Activated CD4-positive, alpha-beta T cell treated with anti-CD3 and anti-CD28 coated beads, Interleukin-2, amount 10 ng/mL, durations not matched to agents 24 days and 14 days (primary cell): Measurements from ENCODE around the gene ABHD8. TPM values are rescaled to one million over a fixed set of nuclear protein-coding genes. Genes with fewer than 3 reads are reported as not detected.

ENCODE experiments used
- DNase-seq: peaks from one replicate; pipeline ENCODE4 v3.0.0; 2022
- H3K27ac Mint-ChIP-seq: one replicate; pipeline ENCODE4 v1.8.0; 2022; ENCODE audit warnings: mild to moderate bottlenecking, mixed read lengths
- H3K27me3 Mint-ChIP-seq: one replicate; pipeline ENCODE4 v1.8.0; 2022; ENCODE audit warnings: mixed read lengths
- H3K36me3 Mint-ChIP-seq: one replicate; pipeline ENCODE4 v1.8.0; 2022; ENCODE audit warnings: low read depth, mild to moderate bottlenecking, mixed read lengths
- H3K4me1 Mint-ChIP-seq: one replicate; pipeline ENCODE4 v1.8.0; 2021; ENCODE audit warnings: mixed read lengths
- H3K4me3 Mint-ChIP-seq: one replicate; pipeline ENCODE4 v1.8.0; 2022; ENCODE audit warnings: mild to moderate bottlenecking, moderate library complexity, mixed read lengths
- H3K9me3 Mint-ChIP-seq: one replicate; pipeline ENCODE4 v1.8.0; 2021; ENCODE audit warnings: mixed read lengths
- intact Hi-C: fragments of 100-400 bp; cut with micrococcal nuclease; formaldehyde crosslinking; loops from one replicate; pipeline ENCODE4 v1.15.1; 2023
- total RNA-seq: library from RNA; stranded (reverse); gene quantifications from 2 replicates; pipeline ENCODE4 v1.2.3, GENCODE V29; 2022

ABHD8 gene
- total RNA-seq, 1 donor from 2014 or later: 5.6 TPM

GRCh38 chr19:17245535-17245984 lies 57.7 kb downstream of the ABHD8 start, which contains the start of gene NR2F6:
NR2F6 (minus strand) TSS chr19:17245919; CDS start chr19:17245220, 699 bp downstream.
- Mint-ChIP-seq H3K27me3 (peaks cover 16% of the 10 kb centered on the region), H3K36me3 (no peaks in the 10 kb centered on the region), H3K27ac (peak within 1 kb of the TSS; percentile 89), H3K4me1 (peaks cover 7% of the 10 kb centered on the region), H3K4me3 (peak within 1 kb of the TSS; percentile 90), H3K9me3 (no peaks in the 10 kb centered on the region)
- no peak for DNase-seq
- intact Hi-C loops: no loop called here

GRCh38 chr19:17244618-17245534 lies 58.3 kb downstream of the ABHD8 start:
- DNase-seq: no peak
- Mint-ChIP-seq H3K27me3 (peaks cover 16% of the 10 kb centered on the region), H3K36me3 (no peaks in the 10 kb centered on the region), H3K4me1 (peaks cover 7% of the 10 kb centered on the region), H3K27ac (peak overlapping the region; percentile 8), H3K9me3 (no peaks in the 10 kb centered on the region), H3K4me3 (peak overlapping the region; percentile 63)
- intact Hi-C loops: no loop called here

GRCh38 chr19:17243830-17244617 lies 59.2 kb downstream of the ABHD8 start:
- H3K9me3 Mint-ChIP-seq: no peaks in the 10 kb centered on the region
- H3K4me1 Mint-ChIP-seq: peaks cover 7% of the 10 kb centered on the region
- H3K4me3 Mint-ChIP-seq: peak overlapping the region; percentile 63
- DNase-seq: no peak
- intact Hi-C loops: no loop called here
- H3K27ac Mint-ChIP-seq: peak overlapping the region; percentile 8
- peaks cover 15% of the 10 kb centered on the region for H3K27me3 Mint-ChIP-seq
- H3K36me3 Mint-ChIP-seq: no peaks in the 10 kb centered on the region

GRCh38 chr19:17243211-17243829 lies 59.9 kb downstream of the ABHD8 start:
- no peak overlapping the region for H3K4me3 Mint-ChIP-seq
- no peaks in the 10 kb centered on the region for H3K9me3 Mint-ChIP-seq
- no peaks in the 10 kb centered on the region for H3K36me3 Mint-ChIP-seq

GRCh38 chr19:17242431-17243208 lies 60.6 kb downstream of the ABHD8 start:
- Mint-ChIP-seq H3K4me1 (peaks cover 8% of the 10 kb centered on the region), H3K27me3 (peaks cover 14% of the 10 kb centered on the region), H3K36me3 (no peaks in the 10 kb centered on the region), H3K4me3 (no peak overlapping the region), H3K9me3 (no peaks in the 10 kb centered on the region), H3K27ac (peak overlapping the region; percentile 20)
- intact Hi-C loops: no loop called here
- no peak for DNase-seq

More at GRCh38 chr19:17243211-17243829, 59.9 kb downstream of the ABHD8 start:
- intact Hi-C loops: no loop called here
- no peak for DNase-seq
- peaks cover 7% of the 10 kb centered on the region for H3K4me1 Mint-ChIP-seq
- peaks cover 14% of the 10 kb centered on the region for H3K27me3 Mint-ChIP-seq
- no peak overlapping the region for H3K27ac Mint-ChIP-seq

Other genes starting within 250 kb of the ABHD8 start
- 32.5 and 35.0 TPM in 2 replicates for gene HAUS8, start 228.0 kb downstream of the ABHD8 start, total RNA-seq
- gene MYO9B, start 227.6 kb downstream of the ABHD8 start, total RNA-seq: 120 TPM in 2 replicates
- gene USE1, start 88.1 kb downstream of the ABHD8 start, total RNA-seq: 29.8 and 31.3 TPM in 2 replicates
- 17.8 and 23.0 TPM in 2 replicates for gene OCEL1, start 77.2 kb downstream of the ABHD8 start, total RNA-seq
- gene NR2F6, start 57.5 kb downstream of the ABHD8 start, total RNA-seq: 15.0 and 16.5 TPM in 2 replicates
- 0.30 and 0.38 TPM in 2 replicates for gene USHBP1, start 38.7 kb downstream of the ABHD8 start, total RNA-seq
- 127 TPM in 2 replicates for gene BABAM1, start 36.0 kb downstream of the ABHD8 start, total RNA-seq
- gene ANKLE1, start 21.5 kb downstream of the ABHD8 start, total RNA-seq: 17.3 and 17.9 TPM in 2 replicates
- 101 and 103 TPM in 2 replicates for gene MRPL34, start 2.4 kb upstream of the ABHD8 start, total RNA-seq
- 37.9 and 38.2 TPM in 2 replicates for gene DDA1, start 6.1 kb upstream of the ABHD8 start, total RNA-seq
- 6.6 and 7.1 TPM in 2 replicates for gene ANO8, start 31.4 kb upstream of the ABHD8 start, total RNA-seq
- 69.9 and 70.3 TPM in 2 replicates for gene GTPBP3, start 34.1 kb upstream of the ABHD8 start, total RNA-seq
- gene PLVAP, start 73.9 kb upstream of the ABHD8 start, total RNA-seq: not detected in 2 replicates
- 2.6 and 3.1 TPM in 2 replicates for gene CCDC194, start 90.8 kb upstream of the ABHD8 start, total RNA-seq
- 151 and 153 TPM in 2 replicates for gene BST2, start 102.2 kb upstream of the ABHD8 start, total RNA-seq
- 40.3 and 45.8 TPM in 2 replicates for gene MVB12A, start 116.6 kb upstream of the ABHD8 start, total RNA-seq
- gene TMEM221, start 145.2 kb upstream of the ABHD8 start, total RNA-seq: not detected in 2 replicates
- gene NXNL1, start 157.5 kb upstream of the ABHD8 start, total RNA-seq: not detected in 2 replicates
- 1.8 and 2.5 TPM in 2 replicates for gene SLC27A1, start 167.1 kb upstream of the ABHD8 start, total RNA-seq
- gene PGLS, start 208.2 kb upstream of the ABHD8 start, total RNA-seq: 64.8 and 73.7 TPM in 2 replicates